Measurements from ENCODE around the gene LIPC. TPM values are rescaled to one million over a fixed set of nuclear protein-coding genes. Genes with fewer than 3 reads are reported as not detected.

The LIPC gene
- polyA plus RNA-seq, 1 experiment, result 0.31 TPM

GRCh38 chr15:58460872-58461271, 29.1 kb downstream of the LIPC start:
- no peak for DNase-seq (ENCODE audit: low read depth)
- TF ChIP-seq CTCF (IDR thresholded peaks at IDR 0.05; ENCODE audit: insufficient read depth, low read depth, low read length), result no peak
- Histone ChIP-seq H3K4me3 (ENCODE audit: low read depth, low read length) (no peak overlapping the region), H3K27me3 (ENCODE audit: control insufficient read depth, insufficient read depth, low read length) (no peaks in the 10 kb centered on the region), H3K36me3 (ENCODE audit: control insufficient read depth, insufficient read depth, low read length) (no peaks in the 10 kb centered on the region)
- ChIA-PET CTCF (interaction anchor here (0.5 kb wide), 1 partner anchor 445 kb away, joined by 3 read pairs; no protein-coding TSS in a partner anchor), POLR2A (no interaction called here)

GRCh38 chr15:58462547-58462946, 30.8 kb downstream of the LIPC start:
- H3K4me3 ChIP-seq (ENCODE audit: low read depth, low read length), result no peak overlapping the region
- CTCF ChIA-PET, result no interaction called here
- POLR2A ChIA-PET, result interaction anchor here (0.6 kb wide), 1 partner anchor 281 kb away, joined by 4 read pairs; no protein-coding TSS in a partner anchor
- H3K27me3 ChIP-seq (ENCODE audit: control insufficient read depth, insufficient read depth, low read length), result no peaks in the 10 kb centered on the region
- no peak for DNase-seq (ENCODE audit: low read depth)
- no peaks in the 10 kb centered on the region for H3K36me3 ChIP-seq (ENCODE audit: control insufficient read depth, insufficient read depth, low read length)
- no peak for TF ChIP-seq CTCF (IDR thresholded peaks at IDR 0.05; ENCODE audit: insufficient read depth, low read depth, low read length)

GRCh38 chr15:58462973-58463663, 31.3 kb downstream of the LIPC start:
- ChIA-PET CTCF (no interaction called here), POLR2A (interaction anchor here (0.7 kb wide), 1 partner anchor 1928 kb away, joined by 3 read pairs; no protein-coding TSS in a partner anchor)
- Histone ChIP-seq H3K4me3 (ENCODE audit: low read depth, low read length) (no peak overlapping the region), H3K36me3 (ENCODE audit: control insufficient read depth, insufficient read depth, low read length) (no peaks in the 10 kb centered on the region), H3K27me3 (ENCODE audit: control insufficient read depth, insufficient read depth, low read length) (no peaks in the 10 kb centered on the region)
- no peak for DNase-seq (ENCODE audit: low read depth)
- TF ChIP-seq CTCF (IDR thresholded peaks at IDR 0.05; ENCODE audit: insufficient read depth, low read depth, low read length), result no peak

- POLR2A ChIA-PET, result interaction anchor here (0.7 to 0.9 kb wide), 2 partner anchors 9 to 1927 kb away, joined by 3 to 4 read pairs; no protein-coding TSS in a partner anchor
- no peak for DNase-seq (ENCODE audit: low read depth)
- no peaks in the 10 kb centered on the region for H3K27me3 ChIP-seq (ENCODE audit: control insufficient read depth, insufficient read depth, low read length)
- no peaks in the 10 kb centered on the region for H3K36me3 ChIP-seq (ENCODE audit: control insufficient read depth, insufficient read depth, low read length)
- TF ChIP-seq CTCF (IDR thresholded peaks at IDR 0.05; ENCODE audit: insufficient read depth, low read depth, low read length), result no peak
- CTCF ChIA-PET, result no interaction called here
- no peak overlapping the region for H3K4me3 ChIP-seq (ENCODE audit: low read depth, low read length)
These were observed 32.2 kb downstream of the LIPC start for GRCh38 chr15:58463815-58464650.

- Histone ChIP-seq H3K36me3 (ENCODE audit: control insufficient read depth, insufficient read depth, low read length) (no peaks in the 10 kb centered on the region), H3K4me3 (ENCODE audit: low read depth, low read length) (no peak overlapping the region), H3K27me3 (ENCODE audit: control insufficient read depth, insufficient read depth, low read length) (no peaks in the 10 kb centered on the region)
- ChIA-PET POLR2A (no interaction called here), CTCF (no interaction called here)
- DNase-seq (ENCODE audit: low read depth), result no peak
- no peak for TF ChIP-seq CTCF (IDR thresholded peaks at IDR 0.05; ENCODE audit: insufficient read depth, low read depth, low read length)
These were observed 33.3 kb downstream of the LIPC start for GRCh38 chr15:58465070-58465469.

All from BJ (cell line).